AG04449 (cell line): ENCODE measurements around the gene CPEB3.
A peak's percentile ranks its signal among the peaks of the same experiment; 100 is the strongest.

Experiments used
- CTCF ChIA-PET: fragments of 350-600 bp; formaldehyde crosslinking; extraction: SDS; loops from one replicate; lab custom pipeline; 2021; ENCODE audit warnings: antibody characterized with exemption; lab: Yijun Ruan, JAX
- POLR2A ChIA-PET: fragments of 400-600, 350-600 bp; formaldehyde crosslinking; extraction: SDS; loops from one replicate; lab custom pipeline; 2020; ENCODE audit warnings: antibody characterized with exemption, inconsistent platforms; lab: Yijun Ruan, JAX
- DNase-seq: peaks from one replicate; pipeline ENCODE4 v3.0.0-alpha.2; 2010; ENCODE audit warnings: low read depth, low spot score
- H3K4me3 ChIP-seq: 2 replicates; pipeline ENCODE4 v1.5.1; 2011; ENCODE audit warnings: low read depth, mild to moderate bottlenecking, control low read depth, low read length
- TF ChIP-seq, protein P1 (sequence below): IDR thresholded peaks from one replicate; pipeline ENCODE4 v1.5.1; 2011; ENCODE audit warnings: mild to moderate bottlenecking, moderate library complexity, low read length, control low read depth, inconsistent platforms; ENCODE audit not compliant: insufficient read depth; ENCODE audit errors: missing control alignments

CPEB3 gene

DNA sequence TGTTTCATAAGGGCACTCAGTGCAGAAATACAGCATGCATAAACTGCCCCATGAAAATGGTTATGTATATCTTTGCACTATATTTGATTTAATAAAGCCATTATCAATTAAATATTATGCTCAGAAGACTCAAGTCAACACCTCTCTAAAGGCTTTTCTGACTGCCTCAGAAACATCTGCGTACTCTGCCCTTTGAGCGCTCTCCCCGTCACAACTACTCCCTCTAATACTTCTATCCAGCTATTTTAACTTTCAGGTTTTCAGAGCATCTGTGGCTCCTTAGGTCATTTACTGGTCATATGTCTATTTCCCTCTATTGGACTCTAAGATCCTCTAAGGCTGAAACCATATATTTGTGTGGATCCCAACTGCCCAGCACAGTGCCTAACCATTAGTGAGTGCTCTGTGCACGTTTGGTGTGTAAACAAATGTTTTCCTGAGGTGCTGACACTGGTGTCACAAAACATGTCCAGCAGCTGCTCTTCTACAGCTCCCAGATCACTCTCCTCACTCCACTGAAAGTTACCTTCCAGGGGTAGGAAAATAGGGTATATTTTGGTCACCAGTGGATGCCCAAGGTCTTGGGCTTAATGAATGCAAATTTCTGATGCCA lies 188.2 kb downstream of the CPEB3 start:
- no peak for DNase-seq
- POLR2A ChIA-PET = no interaction called here
- TF ChIP-seq, protein P1, sequence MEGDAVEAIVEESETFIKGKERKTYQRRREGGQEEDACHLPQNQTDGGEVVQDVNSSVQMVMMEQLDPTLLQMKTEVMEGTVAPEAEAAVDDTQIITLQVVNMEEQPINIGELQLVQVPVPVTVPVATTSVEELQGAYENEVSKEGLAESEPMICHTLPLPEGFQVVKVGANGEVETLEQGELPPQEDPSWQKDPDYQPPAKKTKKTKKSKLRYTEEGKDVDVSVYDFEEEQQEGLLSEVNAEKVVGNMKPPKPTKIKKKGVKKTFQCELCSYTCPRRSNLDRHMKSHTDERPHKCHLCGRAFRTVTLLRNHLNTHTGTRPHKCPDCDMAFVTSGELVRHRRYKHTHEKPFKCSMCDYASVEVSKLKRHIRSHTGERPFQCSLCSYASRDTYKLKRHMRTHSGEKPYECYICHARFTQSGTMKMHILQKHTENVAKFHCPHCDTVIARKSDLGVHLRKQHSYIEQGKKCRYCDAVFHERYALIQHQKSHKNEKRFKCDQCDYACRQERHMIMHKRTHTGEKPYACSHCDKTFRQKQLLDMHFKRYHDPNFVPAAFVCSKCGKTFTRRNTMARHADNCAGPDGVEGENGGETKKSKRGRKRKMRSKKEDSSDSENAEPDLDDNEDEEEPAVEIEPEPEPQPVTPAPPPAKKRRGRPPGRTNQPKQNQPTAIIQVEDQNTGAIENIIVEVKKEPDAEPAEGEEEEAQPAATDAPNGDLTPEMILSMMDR = no peak
- CTCF ChIA-PET = interaction anchor here (2.4 kb wide), 1 partner anchor 15 kb away, joined by 10 read pairs; no protein-coding TSS in a partner anchor
- no peak overlapping the region for H3K4me3 ChIP-seq

DNA sequence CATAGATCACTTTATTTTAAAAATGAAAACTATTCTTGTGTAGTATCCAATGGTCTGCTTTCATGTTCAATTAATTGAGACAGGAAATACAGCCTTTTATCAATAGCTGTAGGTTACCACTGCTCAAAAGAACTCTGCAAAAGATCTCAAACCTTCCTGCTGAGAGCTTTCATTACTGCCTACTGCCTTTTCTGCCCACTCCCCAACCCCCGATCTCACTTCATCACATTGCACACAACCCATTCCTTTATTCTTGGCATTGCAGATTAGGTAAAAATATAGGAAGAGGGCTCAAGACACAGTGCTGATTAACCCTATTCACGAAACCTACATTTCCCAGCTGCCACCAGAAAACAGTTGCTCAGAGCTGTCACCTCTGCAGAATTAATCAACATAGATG lies 195.9 kb downstream of the CPEB3 start:
- no peak for DNase-seq
- POLR2A ChIA-PET = no interaction called here
- CTCF ChIA-PET = interaction anchor here (1.2 kb wide), 1 partner anchor 9 kb away, joined by 3 read pairs; no protein-coding TSS in a partner anchor
- H3K4me3 ChIP-seq = no peak overlapping the region
- TF ChIP-seq, protein P1 = no peak

- TF ChIP-seq, protein P1 = no peak
- CTCF ChIA-PET = interaction anchor here (6.1 to 8.6 kb wide), 2 partner anchors 200 to 343 kb away, joined by 78 to 103 read pairs; partner anchors contain the start of genes CPEB3 and MARCHF5
- no peak for DNase-seq
Measured at GRCh38 chr10:92091965-92092364, 198.9 kb downstream of the CPEB3 start.

GRCh38 chr10:92087750-92088395 lies 203.0 kb downstream of the CPEB3 start:
- CTCF ChIA-PET = interaction anchor here (0.7 to 8.6 kb wide), 27 partner anchors 9 to 359 kb away, joined by 3 to 103 read pairs (median 4); partner anchors contain the start of genes CPEB3 and MARCHF5
- POLR2A ChIA-PET = interaction anchor here (0.8 kb wide), 1 partner anchor 13 kb away, joined by 3 read pairs; no protein-coding TSS in a partner anchor
- no peak overlapping the region for H3K4me3 ChIP-seq
- TF ChIP-seq, protein P1 = peak; percentile 74
- no peak for DNase-seq

More at GRCh38 chr10:92091965-92092364, 198.9 kb downstream of the CPEB3 start:
- POLR2A ChIA-PET = no interaction called here
- H3K4me3 ChIP-seq = no peak overlapping the region

GRCh38 chr10:92082583-92083280 lies 208.1 kb downstream of the CPEB3 start:
- H3K4me3 ChIP-seq = no peak overlapping the region
- ChIA-PET POLR2A (no interaction called here), CTCF (no interaction called here)
- DNase-seq = no peak
- TF ChIP-seq, protein P1 = no peak
